PC-3 (cell line): ENCODE results near the gene C6orf163.

Source experiments
- CTCF ChIP-seq: fragments of 300-600 bp; sonication (generic); conservative IDR thresholded peaks from 2 replicates; pipeline ENCODE4 v1.5.1; 2017; ENCODE audit warnings: antibody characterized with exemption, low read depth, mild to moderate bottlenecking, low read length
- EZH2 ChIP-seq: fragments of 300-600 bp; sonication (generic); IDR thresholded peaks from one replicate; pipeline ENCODE4 v1.6.1; 2017; ENCODE audit warnings: antibody characterized with exemption, mild to moderate bottlenecking, low read length; ENCODE audit not compliant: unreplicated experiment
- EZH2phosphoT487 ChIP-seq: fragments of 300-600 bp; sonication (generic); IDR thresholded peaks from 2 replicates; pipeline ENCODE4 v1.6.1; 2018; ENCODE audit warnings: mild to moderate bottlenecking, antibody characterized with exemption, low read length, borderline replicate concordance

DNA sequence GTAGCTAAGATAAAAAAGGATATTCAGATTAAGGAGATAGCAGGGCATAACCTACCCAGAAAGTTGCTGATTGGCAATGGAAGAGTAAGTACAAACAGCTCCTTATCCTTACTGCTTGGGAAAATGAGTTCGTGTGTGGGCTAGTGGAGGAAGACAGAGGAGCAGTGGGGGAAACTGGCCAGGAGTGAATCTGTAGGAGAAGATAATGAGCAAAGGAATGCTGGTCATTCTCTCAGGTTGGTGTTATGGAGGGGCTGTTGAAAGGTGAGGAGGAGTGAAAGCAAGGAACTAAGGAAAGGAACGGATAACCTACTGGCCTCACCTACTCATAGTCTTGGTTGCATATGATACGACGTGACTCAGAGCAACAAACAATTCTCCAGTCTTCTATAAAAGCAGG, 8.2 kb upstream of the C6orf163 start:
- no peak for TF ChIP-seq CTCF
- no peak for TF ChIP-seq EZH2phosphoT487
- TF ChIP-seq EZH2, result no peak
